Upper lobe of left lung (tissue), 6 donors: ENCODE results near the gene OPRL1. TPM values are rescaled to one million over a fixed set of nuclear protein-coding genes. Genes with fewer than 3 reads are reported as not detected.

ENCODE experiments used
- ATAC-seq, 2 donors: fragments of 200-7000 bp; cut with Tn5 transposase; one replicate each; pipeline ENCODE4 v1.9.1; 2022; ENCODE audit warnings: mild to moderate bottlenecking in 2 of 2, moderate library complexity in 2 of 2; ENCODE audit not compliant: low FRiP score in 2 of 2
- DNase-seq, 2 donors: peaks; one replicate each; pipeline ENCODE4 v3.0.0-alpha.2; 2019 to 2020
- H3K27ac ChIP-seq, 4 donors: fragments of 200-600 bp; sonication (generic); one replicate each; pipeline ENCODE4 v1.5.1; 2016 to 2019
- H3K27me3 ChIP-seq, 4 donors: fragments of 200-600 bp; sonication (generic); one replicate each; pipeline ENCODE4 v1.5.1; 2017 to 2019
- H3K36me3 ChIP-seq, 4 donors: fragments of 200-600 bp; sonication (generic); one replicate each; pipeline ENCODE4 v1.5.1; 2016 to 2019
- H3K4me1 ChIP-seq, 4 donors: fragments of 200-600 bp; sonication (generic); one replicate each; pipeline ENCODE4 v1.5.1; 2018 to 2019
- H3K4me3 ChIP-seq, 4 donors: fragments of 200-600 bp; sonication (generic); one replicate each; pipeline ENCODE4 v1.5.1; 2017 to 2019; ENCODE audit warnings: mild to moderate bottlenecking in 2 of 4, moderate library complexity in 1 of 4
- H3K9me3 ChIP-seq, 4 donors: fragments of 200-600 bp; sonication (generic); one replicate each; pipeline ENCODE4 v1.5.1; 2018 to 2019
- CTCF ChIP-seq, 6 experiments: fragments of 450-650 bp in 4 of 6; fragments of 200-600 bp in 2 of 6; sonication (generic) in 2 of 6; IDR thresholded peaks; one replicate each; pipeline ENCODE4 v1.5.1; 2016 to 2019; ENCODE audit warnings: antibody characterized with exemption in 6 of 6
- EP300 ChIP-seq, 4 donors: sonication (generic); formaldehyde crosslinking; IDR thresholded peaks; one replicate each; pipeline ENCODE4 v1.5.1; 2017; ENCODE audit warnings: antibody characterized with exemption in 4 of 4, control low read depth in 2 of 4
- POLR2A ChIP-seq, 4 donors: fragments of 450-650 bp; IDR thresholded peaks; one replicate each; pipeline ENCODE4 v1.5.1; 2016 to 2017; ENCODE audit warnings: antibody characterized with exemption in 4 of 4, mild to moderate bottlenecking in 2 of 4
- POLR2AphosphoS5 ChIP-seq, 2 donors: sonication (generic); formaldehyde crosslinking; IDR thresholded peaks; one replicate each; pipeline ENCODE4 v1.5.1; 2017; ENCODE audit warnings: antibody characterized with exemption in 2 of 2
- WGBS, 2 donors: methylation state at CpG; one replicate each; pipeline ENCODE4 v1.1.5; 2017 to 2018; 5-methylcytosine and 5-hydroxymethylcytosine counted together
- total RNA-seq, 6 donors: library from RNA; depleted of rRNA in 4 of 6; stranded (reverse); fragments of >200 nt in 4 of 6; gene quantifications; one replicate each; pipeline versions ENCODE4 v1.1.0 to v1.2.1, GENCODE V29; 2016 to 2021
- donor health status: DM: no; HTN: no; CAD: no; lungs with moderate emphysema.
- donor health status: DM: no; HTN: yes; CAD: no; lungs with severe emphysema.

Gene OPRL1
- total RNA-seq, 6 donors from 2014 or later = 1.7 to 3.1 (median 2.6) TPM

- H3K27ac ChIP-seq = no peak overlapping the region
- peaks cover 10 to 14% (median 11%) of the 10 kb centered on the region in 4 donors for H3K4me1 ChIP-seq
- peaks cover 0 to 8% (median 3%) of the 10 kb centered on the region in 4 donors for H3K36me3 ChIP-seq
- DNase-seq (peak in 1 of 2 donors; percentile 91), ATAC-seq (peak in 1 of 2 donors; percentile 67)
- WGBS, 2 donors = 14 to 17% methylated on average over 13 to 26 of the region's 64 CpGs
- H3K9me3 ChIP-seq = no peaks in the 10 kb centered on the region
- peak overlapping the region in 3 of 4 donors; percentile 9 to 45 (median 44) for H3K4me3 ChIP-seq
- H3K27me3 ChIP-seq = peaks cover 1 to 19% (median 12%) of the 10 kb centered on the region in 4 donors
- TF ChIP-seq CTCF (IDR thresholded peaks at IDR 0.05) (peak; percentile 48 to 70 (median 56)), EP300 (IDR thresholded peaks at IDR 0.05) (no peak)
Measured at GRCh38 chr20:64101731-64102621, 22.1 kb downstream of the OPRL1 start.

- Histone ChIP-seq H3K27ac (no peak overlapping the region), H3K4me1 (peaks cover 10 to 14% (median 11%) of the 10 kb centered on the region in 4 donors), H3K4me3 (peak overlapping the region in 1 of 4 donors; percentile 45), H3K27me3 (peaks cover 1 to 19% (median 12%) of the 10 kb centered on the region in 4 donors), H3K36me3 (peaks cover 0 to 8% (median 3%) of the 10 kb centered on the region in 4 donors), H3K9me3 (no peaks in the 10 kb centered on the region)
- DNase-seq (no peak), ATAC-seq (no peak)
- WGBS, 2 donors = 22 to 33% methylated on average over 15 to 24 of the region's 30 CpGs
- TF ChIP-seq POLR2AphosphoS5 (IDR thresholded peaks at IDR 0.05) = no peak
- no peak for TF ChIP-seq EP300 (IDR thresholded peaks at IDR 0.05)
- no peak for TF ChIP-seq CTCF (IDR thresholded peaks at IDR 0.05)
- TF ChIP-seq POLR2A (IDR thresholded peaks at IDR 0.05) = no peak
Measured at GRCh38 chr20:64102647-64103354, 22.9 kb downstream of the OPRL1 start.

GRCh38 chr20:64103871-64104666 lies 24.2 kb downstream of the OPRL1 start:
- Histone ChIP-seq H3K36me3 (peaks cover 0 to 3% (median 0%) of the 10 kb centered on the region in 4 donors), H3K27ac (no peak overlapping the region), H3K4me1 (peaks cover 10 to 14% (median 11%) of the 10 kb centered on the region in 4 donors), H3K4me3 (no peak overlapping the region), H3K27me3 (peaks cover 1 to 19% (median 12%) of the 10 kb centered on the region in 4 donors), H3K9me3 (no peaks in the 10 kb centered on the region)
- DNase-seq = peak in 1 of 2 donors; percentile 10
- no peak for ATAC-seq
- 59 to 69% methylated on average over 11 to 13 of the region's 20 CpGs for WGBS, 2 donors
- TF ChIP-seq POLR2A (IDR thresholded peaks at IDR 0.05) (no peak), CTCF (IDR thresholded peaks at IDR 0.05) (no peak), EP300 (IDR thresholded peaks at IDR 0.05) (no peak), POLR2AphosphoS5 (IDR thresholded peaks at IDR 0.05) (no peak)

GRCh38 chr20:64104667-64105451 lies 25.0 kb downstream of the OPRL1 start:
- TF ChIP-seq EP300 (IDR thresholded peaks at IDR 0.05) (no peak), POLR2A (IDR thresholded peaks at IDR 0.05) (no peak), CTCF (IDR thresholded peaks at IDR 0.05) (no peak), POLR2AphosphoS5 (IDR thresholded peaks at IDR 0.05) (no peak)
- DNase-seq = peak in 1 of 2 donors; percentile 12
- Histone ChIP-seq H3K4me3 (no peak overlapping the region), H3K27ac (no peak overlapping the region), H3K9me3 (no peaks in the 10 kb centered on the region), H3K36me3 (no peaks in the 10 kb centered on the region), H3K4me1 (peaks cover 10 to 14% (median 11%) of the 10 kb centered on the region in 4 donors), H3K27me3 (peaks cover 1 to 19% (median 12%) of the 10 kb centered on the region in 4 donors)
- ATAC-seq = no peak
- WGBS, 2 donors = 76 to 85% methylated on average over 11 to 18 of the region's 25 CpGs
